ENCODE data around the gene GPAT3. TPM values are rescaled to one million over a fixed set of nuclear protein-coding genes. Genes with fewer than 3 reads are reported as not detected.
"Not testable (repeated sequence)": the region's sequence is repeated elsewhere in the genome, so short reads cannot be mapped to it uniquely, and the experiment has no call there.

Gene GPAT3
- total and polyA plus RNA-seq, 8 donors = 1.7 to 18.9 (median 4.0) TPM; not detected in 1

DNA sequence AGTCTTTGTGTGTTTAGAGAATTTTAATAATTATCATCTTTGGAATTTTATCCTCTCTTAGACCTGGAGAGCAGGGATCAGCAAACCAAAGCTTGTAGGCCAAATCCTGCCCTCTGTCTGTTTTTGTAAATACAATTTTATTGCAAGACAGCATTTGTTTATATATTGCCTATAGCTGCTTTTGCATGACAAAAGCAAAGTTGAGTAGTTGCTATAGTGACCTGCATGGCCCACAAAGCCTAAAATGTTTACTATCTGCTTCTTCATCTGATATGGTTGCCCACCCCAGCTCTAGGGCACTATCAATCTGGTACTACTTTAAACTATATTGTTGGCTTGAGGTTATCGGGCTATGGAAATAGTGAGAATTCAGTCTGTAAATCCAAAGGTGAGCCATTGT lies 80.3 kb downstream of the GPAT3 start:
- TF ChIP-seq POLR2AphosphoS5 (IDR thresholded peaks at IDR 0.05) = no peak
- no peak for TF ChIP-seq POLR2A (IDR thresholded peaks at IDR 0.05)
- TF ChIP-seq, protein P1, sequence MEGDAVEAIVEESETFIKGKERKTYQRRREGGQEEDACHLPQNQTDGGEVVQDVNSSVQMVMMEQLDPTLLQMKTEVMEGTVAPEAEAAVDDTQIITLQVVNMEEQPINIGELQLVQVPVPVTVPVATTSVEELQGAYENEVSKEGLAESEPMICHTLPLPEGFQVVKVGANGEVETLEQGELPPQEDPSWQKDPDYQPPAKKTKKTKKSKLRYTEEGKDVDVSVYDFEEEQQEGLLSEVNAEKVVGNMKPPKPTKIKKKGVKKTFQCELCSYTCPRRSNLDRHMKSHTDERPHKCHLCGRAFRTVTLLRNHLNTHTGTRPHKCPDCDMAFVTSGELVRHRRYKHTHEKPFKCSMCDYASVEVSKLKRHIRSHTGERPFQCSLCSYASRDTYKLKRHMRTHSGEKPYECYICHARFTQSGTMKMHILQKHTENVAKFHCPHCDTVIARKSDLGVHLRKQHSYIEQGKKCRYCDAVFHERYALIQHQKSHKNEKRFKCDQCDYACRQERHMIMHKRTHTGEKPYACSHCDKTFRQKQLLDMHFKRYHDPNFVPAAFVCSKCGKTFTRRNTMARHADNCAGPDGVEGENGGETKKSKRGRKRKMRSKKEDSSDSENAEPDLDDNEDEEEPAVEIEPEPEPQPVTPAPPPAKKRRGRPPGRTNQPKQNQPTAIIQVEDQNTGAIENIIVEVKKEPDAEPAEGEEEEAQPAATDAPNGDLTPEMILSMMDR (IDR thresholded peaks at IDR 0.05) = no peak
- TF ChIP-seq EP300 (IDR thresholded peaks at IDR 0.05) = no peak
- Histone ChIP-seq H3K27me3 (no peaks in the 10 kb centered on the region), H3K4me1 (peaks cover 0 to 22% (median 11%) of the 10 kb centered on the region in 4 donors), H3K36me3 (no peaks in the 10 kb centered on the region), H3K9me3 (peaks cover 0 to 42% (median 24%) of the 10 kb centered on the region in 4 donors), H3K4me3 (no peak overlapping the region), H3K27ac (no peak overlapping the region)
- no peak for DNase-seq
- intact Hi-C loops (cut with DNase I; ENCODE audit: low total_unique reads) = no loop called here
- 0 to 68% (median 31%) methylated on average over 1 of the region's 1 CpG for WGBS, 5 donors

DNA sequence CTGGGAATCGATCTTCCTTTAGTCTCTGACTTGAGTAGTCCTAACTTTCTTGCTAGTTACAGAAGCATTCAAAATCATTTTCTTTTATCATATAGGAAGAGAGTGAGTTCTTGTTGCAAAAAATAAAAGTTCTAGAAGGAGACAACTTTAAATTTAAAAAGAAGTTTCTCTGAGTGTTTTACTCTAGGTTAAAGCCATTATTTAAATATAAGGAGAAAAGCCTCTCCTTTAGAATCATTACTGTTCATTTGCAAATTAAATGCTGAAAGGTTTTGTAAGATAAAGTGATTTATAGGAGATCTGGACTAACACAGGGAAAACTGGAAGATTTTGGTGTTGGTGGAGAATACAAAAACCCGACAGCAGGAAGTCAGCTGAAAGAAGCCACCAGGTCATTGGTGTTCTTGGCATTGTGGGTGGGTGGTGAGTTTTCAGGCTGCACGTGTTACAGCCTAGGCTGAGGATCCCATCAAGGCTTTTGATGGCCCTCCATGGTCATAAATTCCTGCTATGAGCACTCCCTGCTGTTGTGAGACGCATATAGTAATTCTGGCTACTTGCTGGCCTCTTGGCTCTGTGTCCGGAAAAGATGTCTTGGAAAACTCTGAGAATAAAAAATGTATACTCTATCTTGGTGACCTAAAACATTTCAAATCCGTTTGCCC lies 81.6 kb downstream of the GPAT3 start:
- Histone ChIP-seq H3K27ac (peak overlapping the region; percentile 32 to 71 (median 48)), H3K4me1 (peaks cover 0 to 22% (median 11%) of the 10 kb centered on the region in 4 donors), H3K4me3 (no peak overlapping the region), H3K27me3 (no peaks in the 10 kb centered on the region), H3K9me3 (peaks cover 0 to 45% (median 30%) of the 10 kb centered on the region in 4 donors), H3K36me3 (no peaks in the 10 kb centered on the region)
- 66 to 71% (median 69%) methylated on average over 6 of the region's 6 CpGs for WGBS, 5 donors
- TF ChIP-seq EP300 (IDR thresholded peaks at IDR 0.05) = no peak
- TF ChIP-seq POLR2A (IDR thresholded peaks at IDR 0.05) = no peak
- TF ChIP-seq, protein P1 (IDR thresholded peaks at IDR 0.05) = no peak
- no peak for TF ChIP-seq POLR2AphosphoS5 (IDR thresholded peaks at IDR 0.05)
- intact Hi-C loops (cut with DNase I; ENCODE audit: low total_unique reads) = no loop called here
- peak in 1 of 2 donors; percentile 47 for DNase-seq

DNA sequence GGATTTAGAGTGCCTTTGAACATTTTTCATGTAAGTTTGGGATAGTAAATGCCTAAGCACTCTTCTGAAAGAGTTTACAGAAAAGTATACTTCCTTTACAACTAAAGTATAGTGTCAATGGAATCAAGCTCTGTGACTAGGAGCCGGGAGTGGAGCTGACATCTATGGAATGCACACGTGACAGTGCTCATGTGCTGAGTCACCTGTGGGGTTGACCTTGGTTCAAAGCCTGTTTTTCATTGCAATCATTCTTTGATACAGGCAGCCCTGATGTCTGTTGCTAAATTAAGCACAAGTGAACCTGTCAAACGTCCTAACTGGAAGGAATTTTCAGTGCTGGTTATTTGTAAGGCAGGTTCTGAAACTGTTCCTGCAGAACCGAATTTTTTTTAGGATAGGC lies 82.5 kb downstream of the GPAT3 start:
- intact Hi-C loops (cut with DNase I; ENCODE audit: low total_unique reads) = no loop called here
- peak overlapping the region in 4 of 5 donors; percentile 42 to 74 (median 67) for H3K27ac ChIP-seq
- H3K27me3 ChIP-seq = no peaks in the 10 kb centered on the region
- no peaks in the 10 kb centered on the region for H3K36me3 ChIP-seq
- no peak overlapping the region for H3K4me3 ChIP-seq
- H3K4me1 ChIP-seq = peaks cover 0 to 22% (median 11%) of the 10 kb centered on the region in 4 donors
- DNase-seq = peak; percentile 65 to 84
- H3K9me3 ChIP-seq = peaks cover 0 to 42% (median 30%) of the 10 kb centered on the region in 4 donors
- WGBS, 5 donors = 7 to 18% (median 14%) methylated on average over 4 of the region's 4 CpGs
- TF ChIP-seq POLR2AphosphoS5 (IDR thresholded peaks at IDR 0.05) = peak in 2 of 3 donors; percentile 59 to 85
- no peak for TF ChIP-seq POLR2A (IDR thresholded peaks at IDR 0.05)

DNA sequence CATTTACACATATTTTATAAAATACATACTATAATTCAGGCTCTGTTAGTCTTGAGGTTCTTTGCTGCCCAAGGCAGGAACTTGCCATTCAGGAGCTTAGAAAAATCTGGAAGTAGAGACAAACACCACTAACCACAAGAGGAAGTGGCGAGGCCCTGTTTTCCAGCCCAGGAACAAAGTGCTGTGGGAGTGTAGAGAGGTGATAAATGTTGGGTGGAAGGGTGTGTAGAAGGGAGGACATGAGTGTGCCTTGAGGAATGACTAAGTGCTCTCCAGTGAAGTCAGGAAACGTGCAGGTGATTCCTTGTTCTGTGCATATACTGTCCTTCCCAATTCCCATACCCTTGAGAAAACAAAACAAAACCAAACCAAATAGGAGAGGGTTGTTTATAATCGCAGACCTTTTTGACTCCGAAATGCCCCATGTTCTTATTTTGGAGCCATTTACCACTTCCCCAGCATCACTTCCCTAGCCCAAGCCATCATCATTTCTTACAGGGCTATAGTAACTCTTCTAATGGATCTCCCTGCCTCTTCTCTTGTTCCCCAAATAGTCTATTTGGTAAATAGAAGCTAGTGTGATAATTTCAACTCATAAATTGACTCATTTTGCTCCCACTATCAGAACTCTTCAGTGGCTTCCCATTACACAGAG lies 83.2 kb downstream of the GPAT3 start:
- no peak overlapping the region for H3K4me3 ChIP-seq
- DNase-seq = peak; percentile 37 to 46
- H3K27me3 ChIP-seq = no peaks in the 10 kb centered on the region
- peaks cover 0 to 22% (median 11%) of the 10 kb centered on the region in 4 donors for H3K4me1 ChIP-seq
- H3K27ac ChIP-seq = peak overlapping the region; percentile 42 to 77 (median 71)
- H3K9me3 ChIP-seq = peaks cover 0 to 35% (median 23%) of the 10 kb centered on the region in 4 donors
- intact Hi-C loops (cut with DNase I; ENCODE audit: low total_unique reads) = no loop called here
- no peaks in the 10 kb centered on the region for H3K36me3 ChIP-seq
- peak in 2 of 3 donors; percentile 45 for TF ChIP-seq POLR2AphosphoS5 (IDR thresholded peaks at IDR 0.05)
- TF ChIP-seq, protein P1 (IDR thresholded peaks at IDR 0.05) = no peak
- 49 to 64% (median 52%) methylated on average over 4 of the region's 4 CpGs for WGBS, 5 donors

DNA sequence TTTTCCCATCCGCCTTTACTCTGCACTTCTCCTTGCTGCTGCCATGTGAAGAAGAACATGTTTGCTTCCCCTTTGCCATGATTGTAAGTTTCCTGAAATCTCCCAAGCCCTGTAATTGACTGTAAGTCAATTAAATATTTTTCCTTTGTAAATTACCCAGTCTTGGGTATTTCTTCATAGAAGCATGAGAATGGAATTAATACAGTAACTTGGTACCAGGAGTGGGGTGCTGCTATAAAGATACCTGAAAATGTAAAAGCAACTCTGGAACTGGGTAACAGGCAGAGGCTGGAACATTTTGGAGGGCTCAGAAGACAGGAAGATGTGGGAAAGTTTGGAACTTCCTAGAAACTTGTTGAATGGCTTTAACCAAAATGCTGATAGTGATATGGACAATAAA lies 86.2 kb downstream of the GPAT3 start:
- H3K4me3 ChIP-seq; H3K27me3 ChIP-seq; H3K27ac ChIP-seq; intact Hi-C loops (cut with DNase I; ENCODE audit: low total_unique reads); H3K36me3 ChIP-seq; DNase-seq: not testable (repeated sequence)
- Histone ChIP-seq H3K4me1 (peaks cover 0 to 26% (median 16%) of the 10 kb centered on the region in 4 donors), H3K9me3 (peaks cover 0 to 23% (median 13%) of the 10 kb centered on the region in 4 donors)
- WGBS, 5 donors = 91 to 97% (median 95%) methylated on average over 1 of the region's 1 CpG
